ENCODE data around the gene P4HA2. TPM values are rescaled to one million over a fixed set of nuclear protein-coding genes. Genes with fewer than 3 reads are reported as not detected.
A peak's percentile ranks its signal among the peaks of the same experiment; 100 is the strongest.

P4HA2 gene
- total RNA-seq, 1 donor from 2014 or later = 104 TPM

GRCh38 chr5:132260714-132261551 is 33.3 kb upstream of the P4HA2 start:
- Mint-ChIP-seq H3K27me3 (ENCODE audit: unreplicated experiment) (no peaks in the 10 kb centered on the region), H3K4me3 (ENCODE audit: unreplicated experiment) (no peak overlapping the region), H3K9me3 (ENCODE audit: unreplicated experiment) (no peaks in the 10 kb centered on the region), H3K4me1 (ENCODE audit: unreplicated experiment) (peaks cover 54% of the 10 kb centered on the region), H3K36me3 (ENCODE audit: unreplicated experiment) (peaks cover 19% of the 10 kb centered on the region), H3K27ac (ENCODE audit: unreplicated experiment) (peak overlapping the region; percentile 97)
- peak; percentile 54 for DNase-seq (ENCODE audit: extremely low spot score, unreplicated experiment)
- no peak for TF ChIP-seq CTCF (IDR thresholded peaks at IDR 0.05)

- Mint-ChIP-seq H3K9me3 (ENCODE audit: unreplicated experiment) (no peaks in the 10 kb centered on the region), H3K27ac (ENCODE audit: unreplicated experiment) (peak overlapping the region; percentile 97), H3K27me3 (ENCODE audit: unreplicated experiment) (no peaks in the 10 kb centered on the region), H3K36me3 (ENCODE audit: unreplicated experiment) (peaks cover 15% of the 10 kb centered on the region), H3K4me1 (ENCODE audit: unreplicated experiment) (peaks cover 49% of the 10 kb centered on the region), H3K4me3 (ENCODE audit: unreplicated experiment) (peak overlapping the region; percentile 16)
- DNase-seq (ENCODE audit: extremely low spot score, unreplicated experiment) = peak; percentile 59
- TF ChIP-seq CTCF (IDR thresholded peaks at IDR 0.05) = no peak
Measured at GRCh38 chr5:132260051-132260450, 32.4 kb upstream of the P4HA2 start.

GRCh38 chr5:132259069-132259851 is 31.6 kb upstream of the P4HA2 start:
- peak overlapping the region; percentile 97 for H3K27ac Mint-ChIP-seq (ENCODE audit: unreplicated experiment)
- H3K9me3 Mint-ChIP-seq (ENCODE audit: unreplicated experiment) = no peaks in the 10 kb centered on the region
- peaks cover 52% of the 10 kb centered on the region for H3K4me1 Mint-ChIP-seq (ENCODE audit: unreplicated experiment)
- peaks cover 7% of the 10 kb centered on the region for H3K36me3 Mint-ChIP-seq (ENCODE audit: unreplicated experiment)
- no peaks in the 10 kb centered on the region for H3K27me3 Mint-ChIP-seq (ENCODE audit: unreplicated experiment)
- H3K4me3 Mint-ChIP-seq (ENCODE audit: unreplicated experiment) = peak overlapping the region; percentile 77
- TF ChIP-seq CTCF (IDR thresholded peaks at IDR 0.05) = no peak
- peak; percentile 92 for DNase-seq (ENCODE audit: extremely low spot score, unreplicated experiment)

DNA sequence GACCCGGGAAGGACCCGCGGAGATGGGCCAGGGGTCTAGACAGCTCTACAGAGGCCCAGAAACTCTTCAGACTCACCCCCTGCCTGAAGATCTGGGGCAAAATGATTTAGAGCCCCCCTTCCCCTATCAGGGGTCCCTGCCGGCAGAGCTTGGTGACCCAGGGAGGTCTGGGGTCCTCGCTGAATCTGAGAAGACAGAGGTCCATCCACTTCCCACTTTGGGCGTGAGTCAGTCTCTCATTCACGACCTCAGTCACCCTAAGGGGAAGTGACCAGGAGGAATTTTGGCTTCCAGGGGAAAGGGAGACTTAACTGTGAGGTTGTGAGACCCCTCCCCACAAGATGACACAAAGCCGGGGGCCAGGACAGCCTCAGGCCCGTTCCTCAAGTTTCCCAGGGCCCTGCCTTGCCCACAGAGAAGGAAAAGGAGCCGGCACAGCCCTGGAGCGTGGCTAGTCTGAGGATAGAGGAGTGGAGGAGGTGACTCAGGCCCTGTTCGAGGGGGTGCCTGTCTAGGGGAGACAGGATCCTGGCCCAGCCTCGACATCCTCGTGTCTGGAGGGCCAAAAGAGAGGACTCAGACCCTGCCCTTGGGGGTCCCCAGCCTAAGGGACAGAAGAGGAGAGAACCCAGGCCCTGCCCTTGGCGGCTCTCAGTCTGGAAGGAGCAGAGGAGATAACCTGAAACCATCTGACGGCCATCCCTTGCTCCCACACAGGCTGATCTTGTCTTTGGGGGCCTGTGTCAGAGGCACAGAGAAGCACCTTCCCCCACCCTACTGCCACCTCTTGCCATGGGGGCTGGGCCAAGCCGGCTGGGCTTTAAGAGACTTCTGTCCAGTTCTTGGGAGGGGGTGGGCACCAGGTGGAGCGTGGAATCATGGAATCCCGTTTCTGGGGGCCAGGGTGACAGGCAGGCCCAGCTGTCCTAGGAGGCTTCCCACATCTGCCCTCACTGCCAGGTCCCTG is 30.7 kb upstream of the P4HA2 start:
- H3K27me3 Mint-ChIP-seq (ENCODE audit: unreplicated experiment) = no peaks in the 10 kb centered on the region
- no peaks in the 10 kb centered on the region for H3K9me3 Mint-ChIP-seq (ENCODE audit: unreplicated experiment)
- DNase-seq (ENCODE audit: extremely low spot score, unreplicated experiment) = peak; percentile 84
- peaks cover 5% of the 10 kb centered on the region for H3K36me3 Mint-ChIP-seq (ENCODE audit: unreplicated experiment)
- H3K4me3 Mint-ChIP-seq (ENCODE audit: unreplicated experiment) = peak overlapping the region; percentile 77
- H3K4me1 Mint-ChIP-seq (ENCODE audit: unreplicated experiment) = peaks cover 58% of the 10 kb centered on the region
- TF ChIP-seq CTCF (IDR thresholded peaks at IDR 0.05) = no peak
- peak overlapping the region; percentile 97 for H3K27ac Mint-ChIP-seq (ENCODE audit: unreplicated experiment)

Data from osteocyte (in vitro differentiated cells).